ENCODE data around the gene TMEM94.
"Not testable (repeated sequence)": the region's sequence is repeated elsewhere in the genome, so short reads cannot be mapped to it uniquely, and the experiment has no call there.

The TMEM94 gene

GRCh38 chr17:75447951-75448856 lies 8.2 kb upstream of the TMEM94 start:
- no peak for DNase-seq

GRCh38 chr17:75450270-75450669 lies 6.2 kb upstream of the TMEM94 start:
- DNase-seq, result no peak

GRCh38 chr17:75454193-75454592 lies 2.2 kb upstream of the TMEM94 start:
- DNase-seq, result no peak

- not testable (repeated sequence) for DNase-seq
These were observed 1.8 kb upstream of the TMEM94 start for GRCh38 chr17:75454672-75455071.

GRCh38 chr17:75456039-75456416 lies 407 bp upstream of the TMEM94 start:
- no peak for DNase-seq

- DNase-seq, result no peak
These were observed 716 bp downstream of the TMEM94 start for GRCh38 chr17:75457047-75457654.

- no peak for DNase-seq
These were observed 2.8 kb downstream of the TMEM94 start for GRCh38 chr17:75459246-75459589.

- no peak for DNase-seq
These were observed 3.3 kb downstream of the TMEM94 start for GRCh38 chr17:75459590-75460267.

GRCh38 chr17:75460295-75460694 lies 3.9 kb downstream of the TMEM94 start:
- no peak for DNase-seq

GRCh38 chr17:75463603-75464002 lies 7.2 kb downstream of the TMEM94 start:
- no peak for DNase-seq

- no peak for DNase-seq
These were observed 8.6 kb downstream of the TMEM94 start for GRCh38 chr17:75465039-75465438.

GRCh38 chr17:75468291-75468754 lies 11.9 kb downstream of the TMEM94 start:
- DNase-seq, result no peak

- DNase-seq, result no peak
These were observed 12.4 kb downstream of the TMEM94 start for GRCh38 chr17:75468779-75469373.

- DNase-seq, result no peak
These were observed 14.8 kb downstream of the TMEM94 start for GRCh38 chr17:75471207-75471606.

GRCh38 chr17:75472119-75472518 lies 15.7 kb downstream of the TMEM94 start:
- no peak for DNase-seq

GRCh38 chr17:75473246-75473645 lies 16.8 kb downstream of the TMEM94 start:
- no peak for DNase-seq

- no peak for DNase-seq
These were observed 18.3 kb downstream of the TMEM94 start for GRCh38 chr17:75474736-75475135.

- DNase-seq, result no peak
These were observed 18.9 kb downstream of the TMEM94 start for GRCh38 chr17:75475144-75475835.

GRCh38 chr17:75475851-75476250 lies 19.4 kb downstream of the TMEM94 start:
- no peak for DNase-seq

GRCh38 chr17:75476271-75476671 lies 19.8 kb downstream of the TMEM94 start:
- no peak for DNase-seq

- no peak for DNase-seq
These were observed 20.5 kb downstream of the TMEM94 start for GRCh38 chr17:75476752-75477489.

GRCh38 chr17:75477490-75477862 lies 21.0 kb downstream of the TMEM94 start:
- DNase-seq, result not testable (repeated sequence)

Measured in activated effector memory CD4-positive, alpha-beta T cell treated with Interleukin-2 at 50 U/mL for 16 hours (primary cell).